HepG2 (cell line): Measurements from ENCODE around the gene NT5C1B.

ENCODE experiments used
- BHLHE40 ChIP-seq: IDR thresholded peaks from 2 replicates; pipeline ENCODE4 v1.6.1; 2011; ENCODE audit warnings: low read length, improper control_type of control experiment
- NFKB2 ChIP-seq: sonication (generic); formaldehyde crosslinking; IDR thresholded peaks from 2 replicates; pipeline ENCODE4 v1.4.0; 2020; ENCODE audit warnings: missing genetic modification reagents, borderline replicate concordance
- PHF20 ChIP-seq: sonication (generic); formaldehyde crosslinking; IDR thresholded peaks from 2 replicates; pipeline ENCODE4 v1.5.0; 2020; ENCODE audit warnings: mild to moderate bottlenecking, missing genetic modification reagents
- SOX13 ChIP-seq, 3 experiments: fragments of 450-650 bp in 1 of 3; sonication (generic) in 1 of 3; formaldehyde crosslinking in 1 of 3; IDR thresholded peaks in 2 of 3; conservative IDR thresholded peaks in 1 of 3; 2 replicates each; pipeline versions ENCODE4 v1.5.0 to v1.6.1; 2016 to 2020; ENCODE audit warnings: antibody characterized with exemption in 1 of 3, mild to moderate bottlenecking in 1 of 3, missing compliant biosample characterization in 1 of 3, missing genetic modification reagents in 1 of 3, moderate library complexity in 1 of 3
- YY1 ChIP-seq: IDR thresholded peaks from 2 replicates; pipeline ENCODE4 v1.6.1; 2011; ENCODE audit warnings: low read length, low read depth, moderate library complexity, mild to moderate bottlenecking; ENCODE audit not compliant: insufficient read depth, insufficient replicate concordance
- ZNF891 ChIP-seq: sonication (generic); formaldehyde crosslinking; IDR thresholded peaks from 2 replicates; pipeline ENCODE4 v1.5.0; 2020; ENCODE audit warnings: mild to moderate bottlenecking, missing genetic modification reagents
- TF ChIP-seq, protein P1 (sequence below): sonication (generic); formaldehyde crosslinking; IDR thresholded peaks from 2 replicates; pipeline ENCODE4 v1.9.0; 2021; ENCODE audit warnings: missing genetic modification reagents, borderline replicate concordance
- TF ChIP-seq, protein P2 (sequence below): IDR thresholded peaks from 2 replicates; pipeline ENCODE4 v1.6.1; 2016; ENCODE audit warnings: missing compliant biosample characterization, missing genetic modification reagents, borderline replicate concordance

DNA sequence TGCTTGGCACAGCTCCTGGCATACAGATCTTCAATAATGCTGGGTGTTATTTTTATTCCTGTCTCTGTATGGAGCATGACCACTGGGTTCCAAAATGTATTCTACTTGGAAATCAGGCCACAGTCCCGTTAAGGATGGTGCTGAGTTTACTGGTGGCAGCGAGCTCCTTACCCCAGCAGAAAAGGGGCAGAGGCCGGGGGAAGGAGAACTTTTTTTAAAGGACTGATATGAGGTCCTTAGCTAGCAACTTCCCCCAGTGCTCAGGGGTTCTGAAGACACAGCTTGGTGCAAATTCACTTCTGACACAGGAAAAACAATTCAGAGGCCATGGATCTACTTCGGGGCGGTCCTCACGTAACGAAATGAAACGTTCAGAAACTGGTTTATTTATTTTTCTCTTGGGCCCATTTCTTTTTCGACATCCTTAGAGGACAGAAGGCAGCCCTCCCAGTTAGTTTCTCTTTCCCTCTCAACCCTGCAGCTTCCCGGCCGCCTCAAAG lies 29.8 kb downstream of the NT5C1B start:
- TF ChIP-seq SOX13 (IDR thresholded peaks at IDR 0.05): 0 out of 2 replicates have a peak, but pooled peaks have one; percentile 8
- no peak for TF ChIP-seq SOX13 (CRISPR knock-in tag; conservative IDR thresholded peaks at IDR 0.05 in 1 of 2, IDR thresholded peaks at IDR 0.05 in 1 of 2)
- no peak for TF ChIP-seq NFKB2 (CRISPR knock-in tag)
- no peak for TF ChIP-seq YY1
- no peak for TF ChIP-seq PHF20
- no peak for TF ChIP-seq BHLHE40
- TF ChIP-seq, protein P1, sequence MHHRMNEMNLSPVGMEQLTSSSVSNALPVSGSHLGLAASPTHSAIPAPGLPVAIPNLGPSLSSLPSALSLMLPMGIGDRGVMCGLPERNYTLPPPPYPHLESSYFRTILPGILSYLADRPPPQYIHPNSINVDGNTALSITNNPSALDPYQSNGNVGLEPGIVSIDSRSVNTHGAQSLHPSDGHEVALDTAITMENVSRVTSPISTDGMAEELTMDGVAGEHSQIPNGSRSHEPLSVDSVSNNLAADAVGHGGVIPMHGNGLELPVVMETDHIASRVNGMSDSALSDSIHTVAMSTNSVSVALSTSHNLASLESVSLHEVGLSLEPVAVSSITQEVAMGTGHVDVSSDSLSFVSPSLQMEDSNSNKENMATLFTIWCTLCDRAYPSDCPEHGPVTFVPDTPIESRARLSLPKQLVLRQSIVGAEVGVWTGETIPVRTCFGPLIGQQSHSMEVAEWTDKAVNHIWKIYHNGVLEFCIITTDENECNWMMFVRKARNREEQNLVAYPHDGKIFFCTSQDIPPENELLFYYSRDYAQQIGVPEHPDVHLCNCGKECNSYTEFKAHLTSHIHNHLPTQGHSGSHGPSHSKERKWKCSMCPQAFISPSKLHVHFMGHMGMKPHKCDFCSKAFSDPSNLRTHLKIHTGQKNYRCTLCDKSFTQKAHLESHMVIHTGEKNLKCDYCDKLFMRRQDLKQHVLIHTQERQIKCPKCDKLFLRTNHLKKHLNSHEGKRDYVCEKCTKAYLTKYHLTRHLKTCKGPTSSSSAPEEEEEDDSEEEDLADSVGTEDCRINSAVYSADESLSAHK (CRISPR knock-in tag): no peak
- TF ChIP-seq, protein P2, sequence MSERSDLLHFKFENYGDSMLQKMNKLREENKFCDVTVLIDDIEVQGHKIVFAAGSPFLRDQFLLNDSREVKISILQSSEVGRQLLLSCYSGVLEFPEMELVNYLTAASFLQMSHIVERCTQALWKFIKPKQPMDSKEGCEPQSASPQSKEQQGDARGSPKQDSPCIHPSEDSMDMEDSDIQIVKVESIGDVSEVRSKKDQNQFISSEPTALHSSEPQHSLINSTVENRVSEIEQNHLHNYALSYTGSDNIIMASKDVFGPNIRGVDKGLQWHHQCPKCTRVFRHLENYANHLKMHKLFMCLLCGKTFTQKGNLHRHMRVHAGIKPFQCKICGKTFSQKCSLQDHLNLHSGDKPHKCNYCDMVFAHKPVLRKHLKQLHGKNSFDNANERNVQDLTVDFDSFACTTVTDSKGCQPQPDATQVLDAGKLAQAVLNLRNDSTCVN (CRISPR knock-in tag): no peak
- TF ChIP-seq ZNF891: no peak
